ENCODE measurements around the gene TNS4.

The TNS4 gene

DNA sequence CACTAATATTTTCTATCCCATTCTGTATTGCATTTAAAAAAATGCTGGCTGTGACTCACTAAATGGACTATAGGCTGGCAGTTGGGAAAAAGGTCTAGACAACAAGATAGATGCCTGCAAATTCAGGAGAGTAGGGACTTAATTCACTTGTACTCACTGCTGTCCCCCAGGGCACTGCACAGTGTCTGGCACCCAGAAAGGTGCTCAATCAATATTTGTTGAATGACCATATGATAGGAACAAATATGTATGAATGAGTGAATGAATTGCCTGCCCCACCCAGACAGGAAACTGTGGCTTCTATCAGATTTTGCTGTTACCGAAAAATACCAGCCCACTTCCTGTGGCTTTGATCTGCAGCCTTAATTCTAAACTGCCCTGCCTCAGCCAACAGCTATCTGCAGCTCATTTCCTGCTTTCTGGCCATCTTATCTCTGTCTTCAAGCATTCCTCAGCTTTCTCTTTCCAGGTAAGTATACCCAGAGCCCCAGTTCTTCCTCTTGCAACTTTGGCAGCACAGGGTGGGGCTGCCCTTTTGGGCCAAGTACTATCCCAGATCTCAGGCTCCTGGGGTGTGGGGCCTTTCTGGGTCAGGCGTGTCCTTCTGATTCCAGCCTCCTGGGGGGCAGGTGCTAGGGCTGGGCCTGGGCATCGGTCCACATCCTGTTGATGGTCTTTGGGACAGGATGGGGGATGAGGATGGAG is 15.3 kb upstream of the TNS4 start:
- DNase-seq, result no peak

DNA sequence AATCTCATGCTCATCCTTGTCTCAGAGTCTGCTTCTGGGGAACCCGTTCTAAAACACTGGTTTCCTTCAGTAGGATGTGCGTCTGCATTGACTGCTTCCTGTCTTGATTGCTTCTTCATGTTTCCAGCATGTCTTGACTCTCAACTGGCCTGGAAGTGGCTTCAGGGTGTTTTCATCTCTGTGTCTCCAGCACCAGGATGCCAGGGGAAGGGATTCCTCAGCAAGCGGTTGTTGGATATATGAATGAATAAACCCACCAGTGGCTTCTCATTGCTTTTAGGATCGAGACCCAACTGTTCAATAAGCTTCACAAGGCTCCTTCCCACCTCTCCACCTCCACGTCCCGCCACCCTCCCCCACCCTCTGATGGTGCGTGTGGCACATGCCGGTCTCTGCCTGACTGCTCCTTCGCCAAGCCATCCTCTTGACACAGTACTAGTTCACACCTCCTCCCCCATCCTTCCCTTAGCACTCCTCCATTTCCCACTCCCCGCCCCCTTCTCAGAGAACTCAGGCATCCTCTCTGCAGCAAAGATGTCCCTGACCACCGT is 14.1 kb upstream of the TNS4 start:
- DNase-seq, result no peak

DNA sequence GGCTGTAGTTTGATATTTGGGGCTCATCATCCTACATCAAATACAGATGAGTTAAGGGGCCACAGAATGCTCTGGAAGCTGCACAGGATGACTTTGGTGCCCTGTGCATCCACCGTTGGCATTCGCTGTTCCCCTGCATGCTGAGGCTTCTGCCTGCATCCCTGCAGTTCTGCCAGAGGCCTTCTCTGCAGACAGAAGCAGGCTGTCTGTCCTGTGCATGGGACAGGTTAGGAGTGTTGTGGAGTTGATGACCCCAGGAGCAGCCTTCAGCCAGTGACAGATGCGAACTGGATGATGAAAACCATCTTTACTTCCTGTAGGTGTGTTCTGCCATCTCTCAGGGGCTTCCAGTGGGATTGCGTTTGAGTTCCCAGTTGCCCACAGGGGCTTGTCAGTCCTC is 13.6 kb upstream of the TNS4 start:
- no peak for DNase-seq

DNA sequence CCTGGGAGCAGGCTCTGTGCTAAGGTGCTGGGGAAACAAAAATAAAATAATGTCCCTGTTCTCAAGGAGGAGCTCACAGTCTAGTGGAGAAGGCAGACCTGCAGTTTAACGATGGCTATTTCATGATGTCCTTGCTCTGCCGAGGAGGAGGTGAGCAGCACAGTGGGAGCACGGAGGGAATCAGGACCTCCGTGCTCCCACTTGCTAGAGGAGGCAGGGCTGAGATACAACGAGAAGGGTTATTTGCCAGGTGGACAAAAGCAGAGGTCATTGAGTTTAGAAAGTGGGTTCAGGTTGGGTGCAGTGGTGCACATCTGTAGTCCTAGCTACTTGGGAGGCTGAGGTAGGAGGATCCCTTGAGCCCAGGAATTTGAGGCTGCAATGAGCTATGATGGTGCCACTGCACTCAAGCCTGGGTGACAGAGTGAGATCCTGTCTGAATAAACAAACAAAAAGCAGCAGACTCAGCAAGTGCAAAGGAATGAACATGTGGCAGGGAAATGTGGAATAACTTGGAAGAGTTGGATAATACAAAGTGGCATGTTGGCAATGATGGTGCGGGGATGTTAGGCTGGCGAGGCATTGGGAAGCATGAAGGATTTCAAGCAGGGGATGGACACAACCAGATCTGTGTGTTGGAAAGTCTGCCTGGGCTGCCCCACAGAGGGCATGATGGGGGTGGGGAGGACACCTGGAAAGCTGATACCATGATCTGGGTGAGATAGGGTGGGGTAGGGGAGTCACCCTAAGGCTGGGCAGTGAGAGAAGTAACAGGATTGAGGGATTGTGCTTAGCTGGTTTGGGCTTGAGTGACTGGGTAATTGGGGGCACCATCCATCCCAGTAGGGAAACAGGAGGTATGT is 12.8 kb upstream of the TNS4 start:
- DNase-seq, result no peak

DNA sequence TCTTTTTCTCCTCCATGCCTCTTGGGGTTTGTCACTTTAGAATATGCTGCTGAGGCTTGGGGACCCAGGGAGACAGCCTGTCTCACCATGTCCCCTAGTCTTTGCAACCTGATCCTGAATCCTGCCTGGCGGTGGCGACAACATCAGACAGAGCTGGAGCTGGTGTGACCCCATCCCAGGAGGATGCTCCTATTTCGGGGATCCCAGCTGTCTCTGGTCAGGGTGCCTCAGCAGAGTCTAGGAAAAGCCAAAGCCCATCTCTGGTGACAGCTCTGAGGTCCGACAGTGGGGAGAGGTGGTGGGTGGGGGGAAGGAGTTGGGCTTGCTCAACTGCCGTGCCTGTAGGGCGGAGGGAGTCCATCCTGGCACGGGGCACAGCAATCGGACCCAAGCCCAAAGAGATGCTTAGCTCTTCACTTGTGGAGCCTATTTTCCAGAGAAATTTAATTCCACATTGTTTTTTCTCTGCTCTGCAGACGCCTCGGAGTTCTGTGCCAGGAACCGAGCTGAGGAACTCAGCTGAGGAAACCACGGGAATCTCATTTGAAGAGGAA is 10.3 kb upstream of the TNS4 start:
- DNase-seq, result no peak

DNA sequence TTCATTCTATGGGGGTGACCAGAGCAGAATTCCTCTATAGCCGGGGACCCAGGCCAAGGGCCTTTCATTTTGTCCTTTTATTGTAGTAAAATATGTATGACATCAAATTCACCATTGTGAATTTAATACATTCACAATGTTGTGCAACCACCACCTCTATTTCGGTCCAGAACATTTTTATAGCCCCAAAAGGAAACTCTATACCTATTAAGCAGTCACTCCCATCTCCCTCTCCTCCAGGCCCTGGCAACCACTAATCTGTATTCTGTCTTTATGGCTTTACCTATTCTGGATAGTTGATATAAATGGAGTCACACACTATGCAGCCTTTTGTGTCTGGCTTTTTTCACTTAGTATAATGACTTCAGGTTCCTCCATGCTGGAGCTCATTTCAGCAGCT is 9.7 kb upstream of the TNS4 start:
- DNase-seq, result no peak

DNA sequence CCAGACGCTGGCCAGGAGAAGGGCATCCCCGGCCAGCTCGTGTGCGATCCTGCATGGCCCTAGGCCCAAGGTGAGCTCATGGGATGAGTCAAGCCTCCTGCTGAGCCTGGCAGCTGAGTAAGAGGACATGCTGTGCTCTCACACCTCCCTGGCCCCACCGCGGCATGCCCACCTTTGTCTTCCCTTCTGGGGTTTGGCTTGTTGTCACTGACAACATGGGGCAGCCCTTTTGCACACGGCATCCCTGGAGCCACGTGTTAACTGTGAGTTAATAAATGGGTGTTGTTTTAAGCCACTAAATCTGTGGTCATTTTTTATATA is 8.9 kb upstream of the TNS4 start:
- DNase-seq, result no peak

DNA sequence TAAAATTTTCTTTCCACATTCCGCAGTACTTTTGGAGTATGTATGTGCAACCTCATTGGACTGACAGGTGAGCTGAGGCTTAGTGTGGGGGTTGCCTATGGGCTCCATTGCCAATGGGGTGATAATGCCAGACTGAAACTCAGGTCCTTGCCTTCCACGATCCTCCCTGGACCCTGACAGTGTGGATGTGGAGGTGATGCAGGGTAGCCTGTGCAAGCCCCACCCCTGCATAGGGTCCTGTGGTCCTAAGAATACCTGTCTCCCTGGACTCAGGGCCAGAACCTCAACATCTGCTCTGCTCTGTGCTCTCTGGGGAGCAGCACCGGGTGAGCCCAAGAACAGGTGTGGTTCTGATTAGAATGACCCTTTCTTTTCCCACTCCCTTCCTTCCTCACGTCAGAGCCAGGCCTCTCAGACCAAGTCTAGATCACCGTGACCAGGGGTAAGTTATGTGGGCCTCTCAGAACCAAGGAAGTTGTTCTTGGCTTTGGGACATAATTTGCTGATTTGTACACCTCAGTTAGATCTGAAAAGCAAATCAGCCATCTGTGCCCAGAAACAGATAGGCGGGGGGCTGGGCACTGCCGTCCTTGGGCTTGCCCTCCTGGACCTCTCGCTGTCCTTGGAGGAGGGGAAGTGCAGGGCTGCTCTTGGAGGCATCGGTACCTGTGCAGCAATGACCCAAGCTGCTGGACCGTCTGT is 8.4 kb upstream of the TNS4 start:
- DNase-seq, result no peak

DNA sequence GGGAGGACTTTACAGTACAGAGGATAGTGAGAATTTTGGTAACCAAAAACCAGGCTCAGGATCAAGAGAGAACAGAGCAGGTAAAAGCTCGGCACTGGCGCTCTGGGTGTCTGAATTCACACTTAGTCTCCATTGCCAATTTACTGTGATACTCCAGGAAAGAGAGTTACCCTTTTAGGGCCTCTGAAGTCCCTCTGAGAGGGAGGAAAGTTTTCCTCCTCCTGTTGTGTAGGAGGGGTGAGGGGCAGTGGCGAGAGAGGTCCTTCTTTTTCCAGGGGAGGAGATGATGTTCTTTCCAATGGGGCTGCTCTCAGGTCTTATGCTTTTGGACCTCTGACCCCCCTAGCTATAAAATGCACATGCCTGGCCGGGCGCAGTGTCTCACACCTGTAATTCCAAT is 5.4 kb upstream of the TNS4 start:
- no peak for DNase-seq

DNA sequence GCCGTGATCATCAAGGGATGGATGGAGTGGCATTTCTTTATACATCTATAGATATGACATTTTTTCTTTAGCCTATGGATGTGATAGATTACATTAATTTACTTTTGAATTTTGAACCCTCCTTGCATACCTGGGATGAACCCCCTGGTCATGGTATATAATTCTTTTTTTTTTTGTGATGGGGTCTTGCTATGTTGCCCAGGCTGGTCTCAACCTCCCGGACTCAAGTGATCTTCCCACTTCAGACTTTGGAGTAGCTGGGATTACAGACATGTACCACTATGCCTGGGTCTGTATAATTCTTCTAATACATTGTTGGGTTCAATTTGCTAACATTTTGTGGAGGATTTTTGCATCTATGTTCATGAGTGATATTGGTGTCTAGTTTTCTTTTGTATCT is 1.7 kb upstream of the TNS4 start:
- DNase-seq, result no peak

DNA sequence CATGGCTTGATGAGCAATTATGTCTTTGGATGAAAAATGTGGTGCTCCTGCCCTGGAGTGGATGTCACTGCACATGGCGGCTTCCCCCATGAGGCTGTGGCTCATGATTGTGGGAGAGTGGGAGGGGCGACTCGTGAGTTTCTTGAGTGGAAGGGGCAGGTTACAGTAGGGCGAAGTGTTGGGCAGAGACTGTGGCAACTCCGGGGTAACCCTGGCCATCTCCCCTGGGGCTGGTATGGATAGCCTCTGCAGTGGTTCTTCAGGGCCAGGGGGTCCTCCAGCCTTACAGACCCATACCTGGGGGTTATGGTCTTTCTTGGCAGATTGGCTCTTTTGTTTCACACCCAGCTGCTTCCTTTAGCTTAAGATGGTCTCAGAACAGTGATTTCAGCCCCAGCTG is 1.3 kb upstream of the TNS4 start:
- DNase-seq, result no peak

DNA sequence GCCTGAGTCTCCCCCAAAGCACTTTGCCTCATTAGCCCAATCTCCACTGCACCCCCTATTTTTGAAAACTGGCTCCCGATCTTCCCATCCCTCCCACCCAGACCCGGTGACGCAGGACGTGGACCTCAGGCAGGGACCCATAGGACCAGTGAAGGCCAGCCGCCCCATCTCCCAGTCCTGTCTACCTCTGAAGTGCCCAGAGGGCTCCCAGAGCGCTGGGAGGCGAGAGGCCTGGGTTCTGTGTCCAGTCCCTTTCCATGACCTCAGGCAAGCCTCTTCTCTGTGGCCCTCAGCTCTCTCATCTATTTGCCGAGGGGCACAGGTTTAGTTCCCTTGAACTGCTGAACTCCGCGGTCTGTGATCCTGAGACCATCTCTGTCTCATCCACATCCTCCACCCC is 714 bp downstream of the TNS4 start:
- no peak for DNase-seq

DNA sequence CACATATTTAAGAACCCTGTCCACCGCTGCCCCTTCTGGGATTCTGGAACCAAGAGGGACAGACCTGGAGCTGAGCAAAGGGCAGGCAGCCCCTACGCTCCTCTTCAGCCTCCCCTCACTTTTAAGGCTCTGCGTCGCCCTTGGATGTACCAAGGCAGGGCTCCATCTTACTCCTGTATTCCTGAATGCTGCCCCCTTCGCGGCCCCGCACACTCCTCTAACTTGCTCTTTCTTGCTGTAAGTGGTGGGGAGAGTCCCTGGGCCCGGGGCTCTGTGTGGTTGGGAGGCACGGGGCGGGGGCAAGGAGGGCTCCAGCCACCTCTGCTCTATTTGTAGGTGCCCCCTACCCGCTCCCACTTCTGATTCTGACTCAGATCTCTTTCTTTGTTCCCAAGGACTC is 1.2 kb downstream of the TNS4 start:
- DNase-seq, result no peak

DNA sequence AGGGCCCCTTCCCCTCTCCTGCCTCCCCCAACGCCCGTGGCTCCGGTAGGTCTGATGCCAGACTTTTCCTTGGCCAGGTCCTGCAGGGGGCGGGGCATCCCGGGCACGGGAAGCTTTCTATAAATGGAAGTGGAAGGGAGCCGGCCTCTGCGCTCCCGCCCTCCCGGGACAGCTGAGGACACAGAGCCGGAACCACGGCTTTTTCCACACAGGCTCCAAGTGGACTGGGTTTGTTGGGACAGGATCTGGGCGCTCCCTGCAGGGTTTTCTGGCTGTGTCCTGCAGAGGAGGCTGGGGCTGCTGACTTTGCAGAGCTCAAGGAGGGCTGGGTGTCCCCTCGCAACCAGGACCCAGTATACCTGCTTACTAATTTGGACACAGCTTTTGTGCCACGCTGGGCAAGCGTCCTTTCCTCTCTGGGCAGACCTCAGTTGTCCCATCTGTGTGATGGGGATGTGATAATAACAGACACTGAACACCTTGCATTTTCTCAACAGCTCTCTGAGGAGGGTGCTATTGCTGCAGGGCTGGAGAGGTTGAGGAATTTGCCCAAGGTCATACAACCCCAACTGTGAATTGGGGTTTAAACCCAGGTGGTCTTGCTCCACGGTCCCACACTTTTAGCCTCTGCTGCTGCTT is 1.8 kb downstream of the TNS4 start:
- DNase-seq, result no peak

DNA sequence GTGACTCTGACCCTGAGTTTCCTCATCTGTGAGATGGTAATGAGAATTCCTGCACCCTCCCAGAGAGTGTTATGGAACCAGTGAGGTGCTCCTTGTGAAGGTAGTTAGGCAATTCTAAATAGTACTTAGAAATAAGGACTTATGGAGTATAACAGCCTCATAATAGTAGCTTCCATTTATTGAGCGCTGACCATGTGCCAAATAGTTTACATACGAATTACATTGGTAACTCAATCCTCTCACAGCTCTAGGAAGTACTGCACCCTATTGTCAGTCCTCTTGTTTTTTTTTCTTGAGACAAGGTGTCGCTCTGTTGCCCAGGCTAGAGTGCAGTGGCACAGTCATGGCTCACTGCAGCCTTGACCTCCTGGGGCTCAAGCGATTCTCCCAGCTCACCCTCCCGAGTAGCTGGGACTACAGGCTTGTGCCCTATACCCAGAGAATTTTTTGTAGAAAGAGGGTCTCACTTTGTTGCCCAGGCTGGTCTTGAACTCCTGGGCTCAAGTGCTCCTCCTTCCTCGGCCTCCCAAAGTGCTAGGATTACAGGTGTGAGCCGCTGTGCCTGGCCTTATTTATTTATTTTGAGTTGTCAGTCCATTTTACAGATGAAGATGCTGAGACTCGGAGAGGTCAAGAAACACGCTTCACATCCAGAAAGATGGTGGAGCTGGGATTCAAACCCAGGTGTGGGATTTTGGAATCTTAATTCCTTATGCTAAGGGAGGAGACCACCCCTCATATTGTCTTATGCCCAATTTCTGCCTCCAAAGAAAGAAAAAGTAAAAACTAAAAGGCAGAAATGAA is 2.9 kb downstream of the TNS4 start:
- DNase-seq, result no peak

DNA sequence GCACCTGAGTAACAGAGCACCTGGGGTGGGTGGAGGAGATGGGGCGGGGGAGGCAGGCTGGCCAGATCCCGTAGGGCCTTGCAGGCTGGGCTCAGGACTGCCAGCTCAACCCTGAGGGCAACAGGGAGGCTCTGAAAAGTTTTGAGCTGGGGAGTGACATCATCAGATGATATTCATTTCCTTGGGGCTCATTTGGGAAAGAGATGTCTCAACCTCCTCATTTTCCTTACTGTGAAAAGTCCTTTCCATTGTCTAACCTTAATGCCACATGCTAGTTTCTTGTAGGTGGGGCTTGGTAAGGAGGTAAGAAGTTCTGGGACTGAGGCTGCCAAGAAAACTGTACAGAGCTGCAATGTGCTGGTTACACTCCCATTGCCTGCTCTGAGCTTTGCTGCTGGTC is 3.7 kb downstream of the TNS4 start:
- DNase-seq, result no peak

DNA sequence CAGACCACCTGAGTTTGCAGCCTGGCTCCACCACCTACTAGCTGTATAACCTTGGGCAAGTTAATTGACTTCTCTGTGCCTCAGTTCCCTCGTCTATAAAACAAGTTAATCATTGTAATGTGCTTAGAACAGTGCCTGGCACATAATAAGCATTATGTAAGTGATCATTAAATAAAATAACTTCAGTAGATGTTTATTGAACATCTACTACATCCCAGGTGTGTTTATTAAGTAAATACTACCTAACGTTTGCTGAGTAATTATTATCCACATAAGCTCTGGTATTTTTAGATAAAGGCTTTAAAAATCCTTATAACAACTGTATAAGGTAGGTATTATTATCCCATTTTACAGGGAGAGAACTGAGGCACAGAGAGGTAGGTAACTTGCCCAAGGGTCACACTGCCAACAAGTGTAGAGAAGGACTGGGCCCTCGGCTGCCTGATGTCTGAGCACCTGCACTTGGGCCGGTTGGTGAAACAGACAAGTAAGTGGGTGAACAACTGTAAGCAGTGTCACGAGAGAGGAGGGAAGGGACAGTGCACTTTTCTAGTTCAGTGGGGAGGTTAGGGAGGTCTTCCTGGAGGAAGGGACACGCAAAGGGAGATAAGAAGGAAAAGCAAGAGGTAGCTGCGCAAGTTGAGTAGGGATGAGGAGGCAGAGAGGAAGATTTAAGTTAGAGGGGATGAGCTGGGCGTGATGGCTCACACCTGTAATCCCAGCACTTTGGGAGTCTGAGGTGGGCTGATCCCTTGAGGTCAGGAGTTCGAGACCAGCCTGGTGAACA is 4.6 kb downstream of the TNS4 start:
- DNase-seq, result no peak

DNA sequence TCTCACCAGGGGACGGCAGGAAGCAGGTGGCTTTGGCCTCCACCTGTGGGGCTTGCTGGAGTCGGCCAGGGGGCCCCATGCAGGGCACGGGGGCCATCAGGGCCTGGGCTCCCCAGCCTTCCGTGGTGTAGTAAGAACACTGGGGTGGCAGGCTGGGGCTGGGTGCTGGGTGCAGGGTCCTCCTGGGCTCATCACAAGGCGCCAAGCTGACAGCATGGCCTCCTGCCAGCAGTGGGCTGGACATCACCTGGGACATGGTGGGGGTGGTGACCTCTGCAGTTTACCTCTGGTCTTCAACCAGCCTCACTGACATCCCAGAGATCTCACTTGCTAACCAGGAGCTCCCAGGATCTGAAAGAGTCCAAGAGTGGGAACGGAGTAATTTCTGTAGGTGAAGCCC is 5.3 kb downstream of the TNS4 start:
- no peak for DNase-seq

DNA sequence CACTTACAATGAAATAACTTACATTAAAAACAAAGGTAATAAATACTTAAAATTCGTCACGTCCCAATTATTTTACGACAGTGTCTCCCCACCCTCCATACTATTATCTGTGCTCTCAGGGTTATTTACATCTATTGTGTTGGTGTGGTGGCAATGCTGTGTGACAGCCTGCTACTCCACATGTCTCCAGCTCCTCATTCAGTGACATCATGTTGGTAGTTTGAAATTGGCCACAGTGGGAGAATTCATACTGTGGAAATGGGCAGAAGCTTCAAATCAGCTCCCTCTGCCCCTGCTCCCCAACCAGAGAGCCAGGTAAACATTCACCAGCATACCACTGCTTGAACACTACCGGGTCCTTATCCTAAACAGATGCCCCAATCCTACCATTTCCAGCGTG is 6.3 kb downstream of the TNS4 start:
- DNase-seq, result no peak

DNA sequence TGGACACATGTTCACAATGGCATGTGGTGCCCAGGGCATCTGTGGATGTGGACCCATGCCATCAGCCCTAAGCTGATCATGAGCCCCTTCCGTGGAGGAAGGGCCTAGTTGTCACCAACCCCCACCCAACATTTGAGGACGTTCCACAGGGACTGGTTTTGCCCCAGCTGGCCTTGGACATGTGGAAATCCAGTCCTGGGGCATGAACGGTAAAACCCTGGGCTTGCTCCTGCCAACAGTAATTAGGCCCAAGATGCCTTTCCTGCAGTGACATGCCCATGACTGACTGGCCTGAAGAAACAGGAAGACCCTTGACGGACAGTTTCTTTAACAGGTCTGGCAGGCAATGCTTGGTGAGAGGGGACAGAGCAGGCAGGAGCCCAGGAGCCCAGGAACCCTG is 7.7 kb downstream of the TNS4 start:
- DNase-seq, result no peak

DNA sequence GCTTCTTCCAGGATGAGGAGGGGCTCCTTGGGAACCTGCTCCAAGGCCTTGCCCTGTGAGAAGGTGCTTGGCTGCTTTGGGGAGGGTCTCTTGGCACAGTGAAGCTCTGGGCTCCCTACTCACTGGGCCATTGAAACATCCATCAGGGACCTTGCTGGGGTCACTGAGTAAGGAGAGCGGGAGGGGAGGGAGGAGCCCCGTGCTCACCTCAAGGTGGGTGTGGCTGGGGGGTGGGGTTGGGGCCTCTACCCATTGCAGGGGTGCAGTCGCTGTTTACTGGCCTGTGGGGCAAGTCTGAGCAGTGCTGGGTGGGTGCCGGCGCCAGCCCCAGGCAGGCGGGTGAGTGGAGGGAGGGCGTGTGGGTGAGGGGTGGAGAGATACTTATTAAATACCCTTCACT is 9.9 kb downstream of the TNS4 start:
- no peak for DNase-seq

All from inflammatory macrophage treated with lipopolysaccharide for 4 hours (primary cell).